ENCODE measurements around the gene EPOP.

DNA sequence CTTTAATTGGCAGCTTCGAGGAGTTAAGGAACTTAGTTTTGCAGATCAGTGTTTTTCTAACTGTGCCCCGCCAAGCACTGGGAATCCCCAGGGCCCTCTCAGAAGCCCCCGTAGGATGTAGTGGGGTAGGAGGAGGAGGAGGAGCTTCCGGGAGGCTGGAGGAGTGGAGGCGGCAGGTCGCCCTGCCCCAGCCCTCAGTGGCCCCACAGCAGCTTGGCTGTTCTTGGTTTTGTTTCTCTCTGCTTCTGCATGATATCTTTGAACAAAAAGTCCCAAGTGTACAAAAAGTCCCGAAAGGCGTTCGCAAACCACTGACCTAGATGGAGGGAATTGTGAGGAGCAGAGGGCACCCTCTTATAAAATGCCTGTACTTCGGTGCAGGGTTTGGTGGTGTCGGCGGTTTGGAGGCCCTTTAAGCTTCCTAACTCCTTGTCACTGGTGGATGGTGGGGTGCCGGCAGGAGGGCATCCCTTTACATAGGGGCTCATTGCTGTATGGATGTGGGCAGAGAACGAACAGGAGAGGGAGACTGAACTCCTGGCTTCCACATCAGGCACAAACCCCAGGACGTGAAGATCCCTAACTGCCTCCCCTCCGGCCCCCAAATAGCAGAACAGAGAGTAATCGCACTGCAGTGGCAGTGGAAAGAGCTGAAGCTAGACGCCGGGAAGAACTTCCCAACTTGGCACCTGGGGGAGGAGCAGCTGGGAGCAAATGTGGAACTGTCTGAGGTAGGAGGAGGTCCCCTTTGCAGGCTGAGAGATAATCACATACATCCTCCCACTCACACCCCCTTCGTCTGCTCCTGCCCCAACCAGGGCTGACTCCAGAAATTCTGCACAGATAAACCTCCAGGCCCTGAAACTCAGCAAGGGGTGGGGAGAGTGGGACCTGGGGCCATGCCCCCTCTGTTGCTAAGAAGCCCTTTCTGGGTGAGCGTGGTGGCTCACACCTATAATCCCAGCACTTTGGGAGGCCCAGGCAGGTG, 20.1 kb downstream of the EPOP start:
- TF ChIP-seq ZFX (IDR thresholded peaks at IDR 0.05) (no peak), CTCF (conservative IDR thresholded peaks at IDR 0.05) (no peak)
